Measurements from ENCODE around the gene CRTAP. TPM values are rescaled to one million over a fixed set of nuclear protein-coding genes. Genes with fewer than 3 reads are reported as not detected.
A peak's percentile ranks its signal among the peaks of the same experiment; 100 is the strongest.

The CRTAP gene
- total RNA-seq, 1 experiment from 2014 or later: 174 TPM

DNA sequence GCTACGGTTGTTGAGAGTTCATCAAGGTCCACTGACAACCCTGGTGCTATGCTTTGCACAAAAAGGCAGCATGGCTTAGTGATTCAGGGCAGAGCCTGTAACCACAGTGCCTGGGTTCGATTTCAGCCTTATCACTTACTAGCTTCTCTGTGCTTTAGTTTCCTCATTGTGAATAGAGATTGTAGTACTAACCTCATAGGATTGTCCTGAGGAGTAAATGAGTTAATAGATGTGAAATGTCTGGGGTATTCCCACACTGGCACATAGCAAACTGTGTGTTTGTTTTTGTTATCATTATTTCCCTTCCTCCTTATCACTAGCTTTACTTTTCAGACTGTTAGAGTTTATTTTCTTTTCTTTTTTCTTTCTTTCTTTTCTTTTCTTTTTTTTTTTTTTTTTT lies 16.3 kb downstream of the CRTAP start:
- H2AFZ ChIP-seq (ENCODE audit: low read length): no peak overlapping the region
- no peaks in the 10 kb centered on the region for H3K9me3 ChIP-seq (ENCODE audit: low read length)
- 0 out of 2 replicates have a peak, but pooled peaks cover 3% of the 10 kb centered on the region for H3K4me1 ChIP-seq (ENCODE audit: insufficient read depth, low read length)
- H3K79me2 ChIP-seq (ENCODE audit: low read length): no peaks in the 10 kb centered on the region; the same call in 1 of the 2 replicates
- no peak overlapping the region for H3K4me2 ChIP-seq (ENCODE audit: low read length)
- no peak overlapping the region for H3K27ac ChIP-seq (ENCODE audit: low read length)
- H3F3A ChIP-seq (ENCODE audit: low read length, unreplicated experiment): no peaks in the 10 kb centered on the region
- H3K9ac ChIP-seq (ENCODE audit: low read length): no peak overlapping the region
- BruUV-seq (replicated peaks): no TSS peak
- ChIA-PET CTCF (interaction anchor here (0.7 to 1.1 kb wide), 3 partner anchors 14 to 243 kb away, joined by 5 to 10 read pairs (median 8); no protein-coding TSS in a partner anchor), POLR2A (ENCODE audit: unreplicated experiment) (no interaction called here)
- no peaks in the 10 kb centered on the region for H3K9me2 ChIP-seq (replicated peaks; ENCODE audit: low read length)
- TF ChIP-seq, protein P1, sequence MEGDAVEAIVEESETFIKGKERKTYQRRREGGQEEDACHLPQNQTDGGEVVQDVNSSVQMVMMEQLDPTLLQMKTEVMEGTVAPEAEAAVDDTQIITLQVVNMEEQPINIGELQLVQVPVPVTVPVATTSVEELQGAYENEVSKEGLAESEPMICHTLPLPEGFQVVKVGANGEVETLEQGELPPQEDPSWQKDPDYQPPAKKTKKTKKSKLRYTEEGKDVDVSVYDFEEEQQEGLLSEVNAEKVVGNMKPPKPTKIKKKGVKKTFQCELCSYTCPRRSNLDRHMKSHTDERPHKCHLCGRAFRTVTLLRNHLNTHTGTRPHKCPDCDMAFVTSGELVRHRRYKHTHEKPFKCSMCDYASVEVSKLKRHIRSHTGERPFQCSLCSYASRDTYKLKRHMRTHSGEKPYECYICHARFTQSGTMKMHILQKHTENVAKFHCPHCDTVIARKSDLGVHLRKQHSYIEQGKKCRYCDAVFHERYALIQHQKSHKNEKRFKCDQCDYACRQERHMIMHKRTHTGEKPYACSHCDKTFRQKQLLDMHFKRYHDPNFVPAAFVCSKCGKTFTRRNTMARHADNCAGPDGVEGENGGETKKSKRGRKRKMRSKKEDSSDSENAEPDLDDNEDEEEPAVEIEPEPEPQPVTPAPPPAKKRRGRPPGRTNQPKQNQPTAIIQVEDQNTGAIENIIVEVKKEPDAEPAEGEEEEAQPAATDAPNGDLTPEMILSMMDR (conservative IDR thresholded peaks at IDR 0.05; ENCODE audit: low read depth, low read length): no peak
- TF ChIP-seq EZH2phosphoT487 (IDR thresholded peaks at IDR 0.05; ENCODE audit: borderline replicate concordance, low read length) (no peak), EZH2 (IDR thresholded peaks at IDR 0.05; ENCODE audit: low read length, unreplicated experiment) (no peak)
- no peak overlapping the region for H3K4me3 ChIP-seq (ENCODE audit: low read length)
- intact Hi-C loops (cut with micrococcal nuclease): loop anchor here (2.0 to 5.0 kb wide), 4 partner anchors 189 to 657 kb away; partner anchors contain the start of gene CLASP2
- no peak for DNase-seq
- no peaks in the 10 kb centered on the region for H4K20me1 ChIP-seq (ENCODE audit: low read length)
- no peaks in the 10 kb centered on the region for H3K27me3 ChIP-seq (ENCODE audit: low read length)
- no peak for ATAC-seq
- peaks cover 62% of the 10 kb centered on the region for H3K36me3 ChIP-seq (ENCODE audit: low read depth, low read length)

DNA sequence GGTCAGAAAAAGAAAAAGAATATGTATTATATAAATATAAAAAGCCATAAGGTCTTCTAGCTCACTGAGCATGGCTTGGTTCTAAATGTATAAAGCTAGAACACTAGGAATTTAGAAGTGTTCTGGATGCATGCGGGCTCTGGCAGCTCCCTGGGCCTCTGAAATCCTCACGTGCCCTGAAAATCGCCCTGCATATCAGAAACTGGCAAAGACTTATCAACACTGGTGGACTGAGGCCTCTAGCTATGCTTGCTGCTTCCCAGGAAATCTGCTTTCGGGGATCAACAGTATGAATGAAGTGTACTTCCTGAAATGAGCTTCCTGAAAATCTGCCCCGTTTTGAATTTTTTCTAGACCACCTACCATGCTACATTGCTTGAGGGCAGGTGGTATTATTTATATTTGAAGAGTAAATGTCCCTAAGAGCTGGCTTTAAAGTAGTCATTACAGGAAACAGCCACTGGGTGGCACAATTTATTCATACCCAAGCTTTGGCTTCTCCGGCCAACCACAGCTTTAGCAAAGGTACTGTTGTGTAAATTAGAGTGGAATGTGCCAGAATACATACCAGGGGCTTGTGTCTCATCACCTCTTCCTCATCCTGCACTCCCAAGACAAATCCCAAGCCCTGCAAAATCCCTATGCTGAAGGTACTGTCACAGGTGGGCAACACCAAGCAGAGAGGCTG lies 17.7 kb downstream of the CRTAP start:
- intact Hi-C loops (cut with micrococcal nuclease): loop anchor here (1.0 to 5.0 kb wide), 6 partner anchors 121 to 656 kb away; partner anchors contain the start of gene CLASP2
- Histone ChIP-seq H3K36me3 (ENCODE audit: low read depth, low read length) (peaks cover 61% of the 10 kb centered on the region), H3K4me2 (ENCODE audit: low read length) (no peak overlapping the region), H3F3A (ENCODE audit: low read length, unreplicated experiment) (no peaks in the 10 kb centered on the region), H3K4me3 (ENCODE audit: low read length) (no peak overlapping the region), H3K9me3 (ENCODE audit: low read length) (no peaks in the 10 kb centered on the region), H3K27ac (ENCODE audit: low read length) (no peak overlapping the region), H4K20me1 (ENCODE audit: low read length) (no peaks in the 10 kb centered on the region), H2AFZ (ENCODE audit: low read length) (no peak overlapping the region), H3K79me2 (ENCODE audit: low read length) (no peaks in the 10 kb centered on the region), H3K4me1 (ENCODE audit: insufficient read depth, low read length) (0 out of 2 replicates have a peak, but pooled peaks cover 3% of the 10 kb centered on the region), H3K27me3 (ENCODE audit: low read length) (no peaks in the 10 kb centered on the region), H3K9ac (ENCODE audit: low read length) (no peak overlapping the region), H3K9me2 (replicated peaks; ENCODE audit: low read length) (no peaks in the 10 kb centered on the region)
- peak; percentile 85 for DNase-seq
- ChIA-PET CTCF (interaction anchor here (0.5 to 1.7 kb wide), 8 partner anchors 9 to 656 kb away, joined by 3 to 64 read pairs (median 4); no protein-coding TSS in a partner anchor), POLR2A (ENCODE audit: unreplicated experiment) (no interaction called here)
- ATAC-seq: peak; percentile 83
- TF ChIP-seq, protein P1 (conservative IDR thresholded peaks at IDR 0.05; ENCODE audit: low read depth, low read length): peak; percentile 94
- no peak for TF ChIP-seq EZH2phosphoT487 (IDR thresholded peaks at IDR 0.05; ENCODE audit: borderline replicate concordance, low read length)
- TF ChIP-seq EZH2 (IDR thresholded peaks at IDR 0.05; ENCODE audit: low read length, unreplicated experiment): no peak
- BruUV-seq (replicated peaks): no TSS peak

DNA sequence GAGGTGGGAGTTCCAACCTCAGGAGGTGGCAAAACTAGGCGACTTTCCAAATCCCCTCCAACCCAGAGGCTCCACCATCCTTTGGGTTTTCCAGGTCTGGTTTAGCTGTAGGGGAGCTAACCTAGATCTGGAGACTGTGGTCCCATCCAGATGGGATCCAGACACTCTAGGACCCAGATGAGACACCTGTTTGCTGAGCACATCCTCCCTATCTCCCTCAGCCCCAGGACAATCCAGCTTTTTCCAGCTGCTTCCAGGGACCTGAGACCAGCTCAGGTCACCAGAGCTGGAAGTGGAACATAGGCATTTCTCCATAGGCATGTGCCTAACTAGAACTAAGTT lies 18.2 kb downstream of the CRTAP start:
- Histone ChIP-seq H3K27me3 (ENCODE audit: low read length) (no peaks in the 10 kb centered on the region), H3K36me3 (ENCODE audit: low read depth, low read length) (peaks cover 60% of the 10 kb centered on the region), H3F3A (ENCODE audit: low read length, unreplicated experiment) (no peaks in the 10 kb centered on the region), H4K20me1 (ENCODE audit: low read length) (no peaks in the 10 kb centered on the region), H2AFZ (ENCODE audit: low read length) (no peak overlapping the region), H3K9me3 (ENCODE audit: low read length) (no peaks in the 10 kb centered on the region), H3K4me2 (ENCODE audit: low read length) (no peak overlapping the region), H3K79me2 (ENCODE audit: low read length) (no peaks in the 10 kb centered on the region), H3K4me3 (ENCODE audit: low read length) (no peak overlapping the region), H3K27ac (ENCODE audit: low read length) (no peak overlapping the region), H3K4me1 (ENCODE audit: insufficient read depth, low read length) (0 out of 2 replicates have a peak, but pooled peaks cover 3% of the 10 kb centered on the region), H3K9me2 (replicated peaks; ENCODE audit: low read length) (no peaks in the 10 kb centered on the region), H3K9ac (ENCODE audit: low read length) (no peak overlapping the region)
- no TSS peak for BruUV-seq (replicated peaks)
- CTCF ChIA-PET: interaction anchor here (0.5 to 1.7 kb wide), 7 partner anchors 27 to 655 kb away, joined by 3 to 64 read pairs (median 3); no protein-coding TSS in a partner anchor
- no peak for DNase-seq
- POLR2A ChIA-PET (ENCODE audit: unreplicated experiment): no interaction called here
- intact Hi-C loops (cut with micrococcal nuclease): loop anchor here (5.0 kb wide), 3 partner anchors 305 to 655 kb away; partner anchors contain the start of gene CLASP2
- TF ChIP-seq EZH2 (IDR thresholded peaks at IDR 0.05; ENCODE audit: low read length, unreplicated experiment): no peak
- TF ChIP-seq, protein P1 (conservative IDR thresholded peaks at IDR 0.05; ENCODE audit: low read depth, low read length): 0 out of 2 replicates have a peak, but pooled peaks have one; percentile 5
- no peak for ATAC-seq
